Measurements from ENCODE around the gene FAM151A. TPM values are rescaled to one million over a fixed set of nuclear protein-coding genes. Genes with fewer than 3 reads are reported as not detected.

Gene FAM151A
- total RNA-seq, 2 donors from 2014 or later, result 0.63 TPM; not detected in 1

DNA sequence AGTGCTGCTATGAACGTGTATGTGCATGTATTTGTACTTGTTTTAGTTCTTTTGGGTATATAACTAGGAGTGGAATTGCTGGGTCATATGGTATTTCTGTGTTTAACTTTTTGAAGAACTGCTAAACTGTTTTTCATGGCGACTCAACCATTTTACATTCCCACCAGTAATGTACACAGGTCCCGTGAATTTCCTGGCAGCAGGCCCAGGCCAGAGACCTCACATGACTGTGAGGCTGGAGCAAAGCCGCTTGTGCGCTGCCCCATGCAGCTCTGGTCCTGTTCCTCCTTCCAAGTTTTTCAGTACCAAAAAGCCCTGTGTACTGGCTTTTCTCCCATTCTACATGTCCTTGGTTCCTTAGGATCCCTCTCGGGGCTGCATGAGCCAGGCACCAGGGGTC lies 45.7 kb downstream of the FAM151A start:
- no peaks in the 10 kb centered on the region for H3K36me3 ChIP-seq
- H3K9me3 ChIP-seq, result no peaks in the 10 kb centered on the region
- peak overlapping the region; percentile 89 to 90 for H3K27ac ChIP-seq
- TF ChIP-seq, protein P1, sequence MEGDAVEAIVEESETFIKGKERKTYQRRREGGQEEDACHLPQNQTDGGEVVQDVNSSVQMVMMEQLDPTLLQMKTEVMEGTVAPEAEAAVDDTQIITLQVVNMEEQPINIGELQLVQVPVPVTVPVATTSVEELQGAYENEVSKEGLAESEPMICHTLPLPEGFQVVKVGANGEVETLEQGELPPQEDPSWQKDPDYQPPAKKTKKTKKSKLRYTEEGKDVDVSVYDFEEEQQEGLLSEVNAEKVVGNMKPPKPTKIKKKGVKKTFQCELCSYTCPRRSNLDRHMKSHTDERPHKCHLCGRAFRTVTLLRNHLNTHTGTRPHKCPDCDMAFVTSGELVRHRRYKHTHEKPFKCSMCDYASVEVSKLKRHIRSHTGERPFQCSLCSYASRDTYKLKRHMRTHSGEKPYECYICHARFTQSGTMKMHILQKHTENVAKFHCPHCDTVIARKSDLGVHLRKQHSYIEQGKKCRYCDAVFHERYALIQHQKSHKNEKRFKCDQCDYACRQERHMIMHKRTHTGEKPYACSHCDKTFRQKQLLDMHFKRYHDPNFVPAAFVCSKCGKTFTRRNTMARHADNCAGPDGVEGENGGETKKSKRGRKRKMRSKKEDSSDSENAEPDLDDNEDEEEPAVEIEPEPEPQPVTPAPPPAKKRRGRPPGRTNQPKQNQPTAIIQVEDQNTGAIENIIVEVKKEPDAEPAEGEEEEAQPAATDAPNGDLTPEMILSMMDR (IDR thresholded peaks at IDR 0.05), result no peak
- peak; percentile 84 for DNase-seq (ENCODE audit: low spot score)
- no peak overlapping the region for H3K4me3 ChIP-seq
- no peaks in the 10 kb centered on the region for H3K27me3 ChIP-seq
- H3K4me1 ChIP-seq, result peaks cover 0 to 66% of the 10 kb centered on the region in 2 donors

DNA sequence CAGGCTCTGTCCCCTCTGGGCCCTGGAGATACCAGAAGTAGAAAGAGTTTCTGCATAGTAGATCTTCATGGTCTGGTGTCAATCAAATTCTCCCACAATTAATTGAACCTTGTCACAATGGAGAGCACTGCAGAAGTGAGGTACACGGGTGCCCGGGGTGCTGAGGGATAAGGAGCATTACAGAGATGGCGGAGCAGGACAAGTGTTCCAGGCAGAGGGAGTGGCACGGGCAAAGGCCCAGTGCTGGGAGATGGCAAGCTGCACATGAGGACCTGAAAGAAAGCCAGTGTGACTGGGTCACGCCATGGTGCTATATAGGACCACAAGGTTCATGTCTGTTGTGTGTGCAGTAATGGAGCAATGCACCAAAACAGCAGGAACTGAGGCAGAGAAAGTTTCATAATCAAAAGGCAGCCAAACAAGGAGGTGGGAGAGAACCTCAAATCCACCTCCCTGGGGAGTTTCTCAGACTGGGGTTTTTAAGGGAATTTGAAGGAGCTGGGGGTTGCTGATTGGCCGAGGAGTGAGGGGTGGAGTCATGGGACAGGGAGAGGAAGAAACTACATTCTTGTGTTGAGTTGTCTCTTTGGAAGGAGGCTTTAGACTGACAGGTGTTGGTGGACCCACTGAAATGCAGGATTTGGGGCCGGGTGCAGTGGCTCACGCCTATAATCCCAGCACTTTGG lies 47.6 kb downstream of the FAM151A start:
- H3K4me3 ChIP-seq, result no peak overlapping the region
- H3K27me3 ChIP-seq, result no peaks in the 10 kb centered on the region
- peaks cover 0 to 65% of the 10 kb centered on the region in 2 donors for H3K4me1 ChIP-seq
- H3K36me3 ChIP-seq, result no peaks in the 10 kb centered on the region
- TF ChIP-seq, protein P1 (IDR thresholded peaks at IDR 0.05), result no peak
- no peaks in the 10 kb centered on the region for H3K9me3 ChIP-seq
- DNase-seq (ENCODE audit: low spot score), result no peak
- peak overlapping the region; percentile 89 to 90 for H3K27ac ChIP-seq

DNA sequence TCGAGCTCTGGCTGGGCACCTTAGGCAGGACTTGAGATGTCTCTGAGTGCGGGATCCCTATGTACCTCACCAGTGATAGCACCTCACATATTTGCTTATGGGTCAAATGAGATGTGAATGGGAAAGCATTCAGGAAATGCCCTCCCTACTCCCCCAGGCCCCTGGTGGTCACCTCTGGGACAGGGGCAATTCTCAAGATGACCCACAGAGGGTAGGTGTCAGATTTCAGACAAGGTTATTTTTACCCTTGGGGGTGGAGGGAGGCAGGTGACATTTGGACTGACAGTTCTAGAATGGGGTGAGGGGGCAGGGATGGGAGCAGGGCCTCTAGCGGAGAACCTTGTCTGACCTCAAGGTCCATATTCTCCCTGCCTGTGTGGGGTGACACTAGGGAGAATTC lies 48.2 kb downstream of the FAM151A start:
- Histone ChIP-seq H3K27me3 (no peaks in the 10 kb centered on the region), H3K36me3 (no peaks in the 10 kb centered on the region), H3K4me3 (no peak overlapping the region), H3K9me3 (no peaks in the 10 kb centered on the region), H3K27ac (peak overlapping the region; percentile 89 to 90), H3K4me1 (peaks cover 0 to 60% of the 10 kb centered on the region in 2 donors)
- TF ChIP-seq, protein P1 (IDR thresholded peaks at IDR 0.05), result peak in 1 of 2 donors; percentile 50
- no peak for DNase-seq (ENCODE audit: low spot score)

DNA sequence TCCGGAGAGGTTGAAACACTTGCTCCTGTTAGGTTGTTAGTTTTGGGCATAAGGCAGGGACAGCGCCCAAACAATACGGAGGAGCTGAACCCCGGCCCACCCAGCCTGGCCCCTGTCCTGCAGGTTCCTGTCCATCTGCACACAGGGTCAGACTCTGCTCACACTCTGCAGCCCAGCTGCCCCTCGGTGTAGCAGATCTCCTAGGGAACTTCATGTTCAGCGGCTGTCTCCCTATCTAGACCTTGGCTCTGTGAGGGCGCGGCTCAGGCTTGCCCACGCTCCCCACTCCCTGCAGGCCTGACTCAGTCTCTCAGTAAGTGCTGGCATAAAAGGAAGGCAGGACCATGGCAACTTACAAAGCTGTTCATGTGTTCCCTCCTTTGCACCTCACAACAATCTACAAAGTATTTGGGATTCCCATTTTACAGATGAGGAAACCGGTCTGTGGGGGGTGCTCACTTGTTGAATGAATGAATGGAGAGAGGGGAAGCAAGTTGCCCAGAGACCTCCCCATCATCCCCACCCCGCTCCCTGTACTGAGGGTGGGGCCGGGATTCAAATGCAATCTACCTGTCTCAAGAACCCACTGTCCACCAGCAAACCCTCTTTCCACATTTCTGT lies 49.1 kb downstream of the FAM151A start:
- DNase-seq (ENCODE audit: low spot score), result no peak
- no peaks in the 10 kb centered on the region for H3K36me3 ChIP-seq
- no peaks in the 10 kb centered on the region for H3K27me3 ChIP-seq
- TF ChIP-seq, protein P1 (IDR thresholded peaks at IDR 0.05), result no peak
- H3K4me3 ChIP-seq, result no peak overlapping the region
- peaks cover 0 to 57% of the 10 kb centered on the region in 2 donors for H3K4me1 ChIP-seq
- H3K9me3 ChIP-seq, result no peaks in the 10 kb centered on the region
- H3K27ac ChIP-seq, result peak overlapping the region; percentile 89 to 90

DNA sequence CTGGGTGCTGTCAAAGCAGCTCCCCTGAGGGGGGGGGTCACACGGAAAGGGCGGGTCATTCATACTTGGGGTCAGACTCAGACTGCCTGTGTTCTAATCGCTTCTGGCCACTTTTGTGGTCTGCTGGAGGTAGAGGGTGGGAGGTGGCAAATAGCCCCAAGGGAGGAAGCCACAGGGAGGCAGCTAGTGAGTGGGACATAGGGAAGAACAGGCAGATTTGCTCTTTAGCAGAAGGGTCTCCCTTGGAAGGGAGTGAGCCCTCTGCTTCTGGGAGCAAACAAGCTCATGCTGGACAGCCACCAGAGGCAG lies 50.8 kb downstream of the FAM151A start:
- DNase-seq (ENCODE audit: low spot score), result no peak
- H3K9me3 ChIP-seq, result no peaks in the 10 kb centered on the region
- H3K27ac ChIP-seq, result peak overlapping the region; percentile 65 to 89
- H3K27me3 ChIP-seq, result no peaks in the 10 kb centered on the region
- H3K4me3 ChIP-seq, result no peak overlapping the region
- TF ChIP-seq, protein P1 (IDR thresholded peaks at IDR 0.05), result no peak
- peaks cover 0 to 56% of the 10 kb centered on the region in 2 donors for H3K4me1 ChIP-seq
- no peaks in the 10 kb centered on the region for H3K36me3 ChIP-seq

All from right atrium auricular region (tissue), 2 donors.